ACC112 (cell line): Measurements from ENCODE around the gene USP5.

Experiments
- H2AFZ ChIP-seq: fragments of 200-600 bp; sonication (generic); one replicate; pipeline ENCODE4 v1.6.0; 2017; ENCODE audit warnings: antibody characterized with exemption, low read length; ENCODE audit not compliant: unreplicated experiment
- H3K27ac ChIP-seq: fragments of 200-600 bp; sonication (generic); 2 replicates; pipeline ENCODE4 v1.5.1; 2014; ENCODE audit warnings: low read depth, mild to moderate bottlenecking, antibody characterized with exemption, low read length, moderate library complexity
- H3K27me3 ChIP-seq: fragments of 200-600 bp; sonication (generic); 2 replicates; pipeline ENCODE4 v1.6.1; 2014; ENCODE audit warnings: mild to moderate bottlenecking, antibody characterized with exemption, low read length, moderate library complexity, mixed read lengths; ENCODE audit not compliant: insufficient read depth
- H3K36me3 ChIP-seq: fragments of 200-600 bp; sonication (generic); 2 replicates; pipeline ENCODE4 v1.6.1; 2016; ENCODE audit warnings: mild to moderate bottlenecking, antibody characterized with exemption, low read length, moderate library complexity, mixed read lengths; ENCODE audit not compliant: insufficient read depth
- H3K4me1 ChIP-seq: fragments of 200-600 bp; sonication (generic); one replicate; pipeline ENCODE4 v1.6.1; 2016; ENCODE audit warnings: low read length, mixed read lengths; ENCODE audit not compliant: insufficient read depth, unreplicated experiment, control insufficient read depth
- H3K4me3 ChIP-seq: fragments of 200-600 bp; sonication (generic); 2 replicates; pipeline ENCODE4 v1.5.1; 2014; ENCODE audit warnings: mild to moderate bottlenecking, low read depth, low read length
- H3K79me2 ChIP-seq: fragments of 200-600 bp; sonication (generic); one replicate; pipeline ENCODE4 v1.6.0; 2016; ENCODE audit warnings: low read length; ENCODE audit not compliant: control insufficient read depth, unreplicated experiment, insufficient read depth

The USP5 gene

GRCh38 chr12:6842075-6842474, 9.9 kb upstream of the USP5 start:
- no peak overlapping the region for H3K27ac ChIP-seq
- H3K36me3 ChIP-seq, result peaks cover 11% of the 10 kb centered on the region
- no peak overlapping the region for H3K4me3 ChIP-seq
- H2AFZ ChIP-seq, result no peak overlapping the region
- H3K27me3 ChIP-seq, result no peaks in the 10 kb centered on the region
- H3K4me1 ChIP-seq, result no peaks in the 10 kb centered on the region
- H3K79me2 ChIP-seq, result no peaks in the 10 kb centered on the region

GRCh38 chr12:6843118-6843902, 8.6 kb upstream of the USP5 start:
- Histone ChIP-seq H3K27ac (no peak overlapping the region), H3K27me3 (no peaks in the 10 kb centered on the region), H3K4me3 (no peak overlapping the region), H3K4me1 (no peaks in the 10 kb centered on the region), H3K36me3 (peaks cover 11% of the 10 kb centered on the region), H3K79me2 (no peaks in the 10 kb centered on the region), H2AFZ (no peak overlapping the region)

GRCh38 chr12:6845395-6845794, 6.6 kb upstream of the USP5 start:
- H3K4me1 ChIP-seq, result peaks cover 11% of the 10 kb centered on the region
- H3K27me3 ChIP-seq, result no peaks in the 10 kb centered on the region
- H3K27ac ChIP-seq, result no peak overlapping the region
- peaks cover 11% of the 10 kb centered on the region for H3K36me3 ChIP-seq
- no peak overlapping the region for H2AFZ ChIP-seq
- H3K4me3 ChIP-seq, result no peak overlapping the region
- H3K79me2 ChIP-seq, result peaks cover 14% of the 10 kb centered on the region

- Histone ChIP-seq H3K27ac (no peak overlapping the region), H3K79me2 (peaks cover 18% of the 10 kb centered on the region), H2AFZ (no peak overlapping the region), H3K36me3 (peaks cover 11% of the 10 kb centered on the region), H3K27me3 (no peaks in the 10 kb centered on the region), H3K4me3 (no peak overlapping the region), H3K4me1 (peaks cover 11% of the 10 kb centered on the region)
These were observed 5.6 kb upstream of the USP5 start for GRCh38 chr12:6846316-6846869.

GRCh38 chr12:6847676-6848075, 4.3 kb upstream of the USP5 start:
- Histone ChIP-seq H3K36me3 (peaks cover 11% of the 10 kb centered on the region), H3K27me3 (no peaks in the 10 kb centered on the region), H3K79me2 (peaks cover 18% of the 10 kb centered on the region), H3K4me3 (no peak overlapping the region), H3K27ac (no peak overlapping the region), H3K4me1 (peaks cover 11% of the 10 kb centered on the region), H2AFZ (no peak overlapping the region)

GRCh38 chr12:6849427-6849826, 2.5 kb upstream of the USP5 start:
- H3K4me1 ChIP-seq, result peaks cover 22% of the 10 kb centered on the region
- H3K79me2 ChIP-seq, result peaks cover 31% of the 10 kb centered on the region
- peaks cover 8% of the 10 kb centered on the region for H3K36me3 ChIP-seq
- H2AFZ ChIP-seq, result no peak overlapping the region
- H3K27me3 ChIP-seq, result no peaks in the 10 kb centered on the region
- no peak overlapping the region for H3K27ac ChIP-seq
- H3K4me3 ChIP-seq, result peak overlapping the region; percentile 86; the same call in 1 of the 2 replicates

- Histone ChIP-seq H3K36me3 (peaks cover 3% of the 10 kb centered on the region; the same call in 1 of the 2 replicates), H2AFZ (no peak overlapping the region), H3K4me1 (peaks cover 22% of the 10 kb centered on the region), H3K79me2 (peaks cover 36% of the 10 kb centered on the region), H3K27me3 (no peaks in the 10 kb centered on the region), H3K27ac (peak overlapping the region; percentile 64; the same call in 1 of the 2 replicates), H3K4me3 (peak overlapping the region; percentile 86)
These were observed 1.9 kb upstream of the USP5 start for GRCh38 chr12:6849976-6850560.

- H2AFZ ChIP-seq, result no peak overlapping the region
- peaks cover 43% of the 10 kb centered on the region for H3K79me2 ChIP-seq
- H3K36me3 ChIP-seq, result 0 out of 2 replicates have a peak, but pooled peaks cover 6% of the 10 kb centered on the region
- H3K27ac ChIP-seq, result peak overlapping the region; percentile 64
- H3K4me1 ChIP-seq, result peaks cover 22% of the 10 kb centered on the region
- H3K4me3 ChIP-seq, result peak overlapping the region; percentile 86
- H3K27me3 ChIP-seq, result no peaks in the 10 kb centered on the region
These were observed 1.2 kb upstream of the USP5 start for GRCh38 chr12:6850796-6851152.

GRCh38 chr12:6851153-6851920, 613 bp upstream of the USP5 start, which contains the start of gene CDCA3:
Gene CDCA3, minus strand, starts transcription at chr12:6851286. Its CDS starts 334 bp downstream, at chr12:6850952.
- H3K27me3 ChIP-seq, result no peaks in the 10 kb centered on the region
- H3K27ac ChIP-seq, result peak within 1 kb of the TSS; percentile 64
- peaks cover 44% of the 10 kb centered on the region for H3K79me2 ChIP-seq
- peak within 1 kb of the TSS; percentile 86 for H3K4me3 ChIP-seq
- 0 out of 2 replicates have a peak, but pooled peaks cover 3% of the 10 kb centered on the region for H3K36me3 ChIP-seq
- H2AFZ ChIP-seq, result peak within 1 kb of the TSS; percentile 58
- H3K4me1 ChIP-seq, result peaks cover 22% of the 10 kb centered on the region

- peak overlapping the region; percentile 86 for H3K4me3 ChIP-seq
- H3K79me2 ChIP-seq, result peaks cover 44% of the 10 kb centered on the region
- peak overlapping the region; percentile 83 for H3K27ac ChIP-seq
- peaks cover 22% of the 10 kb centered on the region for H3K4me1 ChIP-seq
- no peaks in the 10 kb centered on the region for H3K27me3 ChIP-seq
- H2AFZ ChIP-seq, result peak overlapping the region; percentile 32
- peaks cover 10% of the 10 kb centered on the region for H3K36me3 ChIP-seq
These were observed 853 bp downstream of the USP5 start for GRCh38 chr12:6852651-6853354.
